ENCODE results near the gene SNRPE.
A peak's percentile ranks its signal among the peaks of the same experiment; 100 is the strongest.
"Not testable (repeated sequence)": the region's sequence is repeated elsewhere in the genome, so short reads cannot be mapped to it uniquely, and the experiment has no call there.

Gene SNRPE

DNA sequence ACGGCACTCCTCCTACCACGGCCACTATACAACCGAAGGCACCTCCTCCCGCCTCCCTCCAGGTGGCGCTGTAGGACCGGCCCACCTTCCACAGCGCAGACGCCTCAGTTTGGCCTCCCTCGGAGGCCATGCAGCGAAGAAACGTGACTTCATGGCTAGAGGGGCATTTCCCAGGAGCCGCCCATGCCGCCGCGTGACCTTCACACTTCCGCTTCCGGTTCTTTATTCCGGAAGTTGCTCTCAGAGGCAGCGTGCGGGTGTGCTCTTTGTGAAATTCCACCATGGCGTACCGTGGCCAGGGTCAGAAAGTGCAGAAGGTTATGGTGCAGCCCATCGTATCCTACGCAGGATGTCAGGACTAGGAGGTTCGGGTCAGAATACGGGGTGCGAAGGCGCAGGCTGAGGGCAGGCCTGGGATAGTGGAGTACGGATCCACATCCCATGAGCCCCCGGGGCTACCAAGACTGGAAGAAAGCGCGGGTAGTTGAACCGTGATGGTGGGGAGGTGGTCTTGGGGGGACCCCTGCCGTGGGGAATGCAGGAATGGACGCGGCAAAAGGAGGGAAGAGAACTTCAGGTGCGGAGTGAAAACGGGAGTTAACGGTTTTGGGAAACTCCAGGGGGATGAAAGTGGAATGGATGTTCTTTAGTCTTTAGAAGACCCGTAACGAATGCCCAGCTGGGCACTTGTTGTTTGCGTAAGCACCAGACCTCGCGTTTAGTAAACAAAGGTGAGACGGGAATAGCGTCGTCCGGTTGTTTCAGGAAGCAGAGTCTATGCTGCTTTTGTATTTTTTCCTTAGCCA is at the start of gene SNRPE:
Gene SNRPE (plus strand): TSS at position 221 of the 806 bp plus-strand sequence. CDS start 61 bp downstream, at position 282.
- peak; percentile 91 for DNase-seq (ENCODE audit: low read depth)

DNA sequence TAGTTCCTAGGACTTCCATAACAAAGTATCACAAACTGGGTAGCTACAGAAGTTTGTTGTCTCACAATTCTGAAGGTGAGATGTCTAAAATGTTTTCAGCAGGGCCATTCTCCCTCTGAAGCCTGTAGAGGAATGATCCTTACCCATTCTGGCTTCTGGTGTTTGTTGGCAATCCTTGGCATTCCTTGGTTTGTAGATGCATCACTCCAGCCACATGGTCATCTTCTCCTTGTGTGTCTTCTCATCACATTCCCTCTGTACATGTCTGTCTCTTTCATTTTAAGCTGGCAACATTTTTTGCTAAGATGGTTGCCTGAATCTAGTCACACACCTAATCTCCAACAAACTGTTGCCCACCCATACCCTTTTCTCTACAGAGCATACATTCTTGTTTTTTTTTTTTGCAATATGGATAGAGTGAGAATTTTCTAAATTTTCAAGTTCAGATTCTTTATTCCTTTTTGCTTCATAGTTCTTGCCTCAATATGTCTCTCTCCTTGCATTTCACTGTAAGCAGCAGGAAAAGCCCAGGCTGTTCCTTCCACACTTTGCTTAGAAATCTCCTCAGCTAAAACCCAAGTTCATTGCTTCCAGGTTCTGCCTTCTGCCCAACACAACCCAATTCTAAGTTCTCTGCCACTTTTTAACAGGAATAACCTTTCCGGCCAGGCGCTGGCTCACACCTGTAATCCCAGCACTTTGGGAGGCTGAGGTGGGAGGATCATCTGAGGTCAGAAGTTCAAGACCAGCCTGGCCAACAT is 47.6 kb upstream of the SNRPE start:
- DNase-seq (ENCODE audit: low read depth), result no peak

DNA sequence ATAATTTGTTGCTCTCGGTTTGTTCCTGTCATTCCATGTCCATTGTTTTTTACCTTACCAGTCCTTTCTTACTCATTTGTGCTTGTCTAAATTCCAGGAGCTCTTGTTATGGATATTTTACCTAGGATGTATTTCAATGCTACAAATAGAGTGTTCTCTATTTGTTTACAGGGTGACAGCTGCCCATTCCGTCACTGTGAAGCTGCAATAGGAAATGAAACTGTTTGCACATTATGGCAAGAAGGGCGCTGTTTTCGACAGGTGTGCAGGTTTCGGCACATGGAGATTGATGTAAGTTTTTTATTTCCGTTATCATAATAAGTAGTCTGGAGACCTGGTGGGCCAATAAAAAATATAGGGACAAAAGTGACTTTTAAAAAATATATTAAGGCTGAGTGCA is 43.0 kb upstream of the SNRPE start:
- DNase-seq (ENCODE audit: low read depth), result no peak

DNA sequence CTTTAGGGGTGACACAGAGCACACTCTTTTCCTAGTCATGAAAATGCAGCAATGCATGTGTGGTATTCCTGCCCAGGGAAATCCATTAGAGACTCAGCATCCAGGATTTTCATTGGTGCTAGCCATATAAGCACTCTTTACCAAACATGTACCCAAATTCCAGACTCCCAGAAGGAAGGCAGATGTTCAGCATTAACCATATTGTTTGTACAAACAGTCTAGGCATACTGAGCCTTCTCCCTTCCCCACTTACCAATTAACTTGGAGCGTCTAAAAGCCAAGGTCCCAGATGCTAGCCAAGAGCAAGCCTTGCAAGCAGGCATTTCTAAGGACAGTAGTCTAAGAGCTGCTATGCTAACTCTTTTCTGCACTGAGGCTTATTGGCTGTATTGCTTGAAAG is 38.1 kb upstream of the SNRPE start:
- DNase-seq (ENCODE audit: low read depth), result no peak

GRCh38 chr1:203826175-203826574 is 35.2 kb upstream of the SNRPE start:
- DNase-seq (ENCODE audit: low read depth), result no peak

- no peak for DNase-seq (ENCODE audit: low read depth)
Observed at GRCh38 chr1:203828002-203828401, 33.4 kb upstream of the SNRPE start.

DNA sequence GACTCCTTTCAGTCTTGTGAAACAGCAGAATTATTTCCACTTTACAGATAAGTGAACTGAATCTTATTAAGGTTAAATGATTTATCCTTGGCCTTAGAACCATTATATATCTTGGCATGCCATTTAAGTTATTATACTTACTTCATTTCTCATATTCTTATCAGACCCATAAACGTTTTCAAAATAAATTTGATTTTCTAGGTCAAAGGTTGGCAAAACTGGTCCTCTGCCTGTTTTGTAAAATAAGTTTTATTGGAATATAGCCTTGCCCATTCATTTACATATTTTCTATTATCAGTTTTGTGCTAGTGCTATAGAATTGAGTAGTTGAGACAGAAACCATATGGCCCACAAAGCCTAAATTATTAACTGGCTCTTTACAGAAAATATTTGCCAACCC is 32.9 kb upstream of the SNRPE start:
- no peak for DNase-seq (ENCODE audit: low read depth)

DNA sequence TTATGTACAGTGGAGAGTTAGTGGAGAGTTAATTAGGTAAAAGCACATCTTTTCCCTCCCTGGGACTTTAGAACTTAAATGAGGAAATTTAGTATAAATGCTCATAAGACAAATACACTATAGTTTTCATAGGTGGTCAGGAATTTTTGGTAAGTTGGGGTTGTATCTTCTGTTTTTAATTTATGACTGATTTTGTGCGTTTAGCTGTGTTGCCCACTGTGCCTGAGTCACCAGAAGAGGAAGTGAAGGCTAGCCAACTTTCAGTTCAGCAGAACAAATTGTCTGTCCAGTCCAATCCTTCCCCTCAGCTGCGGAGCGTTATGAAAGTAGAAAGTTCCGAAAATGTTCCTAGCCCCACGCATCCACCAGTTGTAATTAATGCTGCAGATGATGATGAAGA is 32.2 kb upstream of the SNRPE start:
- DNase-seq (ENCODE audit: low read depth), result not testable (repeated sequence)

DNA sequence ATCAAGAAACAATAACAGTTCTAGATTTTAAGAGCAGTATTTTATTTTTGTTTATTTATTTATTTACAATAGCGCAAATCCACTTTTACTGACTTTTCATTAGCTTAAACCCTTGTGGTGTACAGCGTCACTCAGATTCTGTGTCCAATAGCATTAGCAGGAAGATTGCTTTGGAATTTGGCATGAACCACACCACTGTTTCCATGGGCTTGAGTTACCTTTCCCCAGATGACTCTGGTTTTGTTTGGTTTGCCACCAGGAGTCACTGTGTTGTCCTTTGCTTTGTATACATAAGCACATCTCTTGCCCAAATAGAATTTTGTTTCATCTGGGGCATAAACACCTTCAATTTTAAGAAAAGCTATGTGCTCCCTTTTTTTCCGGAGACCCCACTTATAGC is 25.9 kb upstream of the SNRPE start:
- DNase-seq (ENCODE audit: low read depth), result no peak

GRCh38 chr1:203839081-203839480 is 22.3 kb upstream of the SNRPE start:
- no peak for DNase-seq (ENCODE audit: low read depth)

- no peak for DNase-seq (ENCODE audit: low read depth)
Observed at GRCh38 chr1:203840208-203840808, 21.1 kb upstream of the SNRPE start.

DNA sequence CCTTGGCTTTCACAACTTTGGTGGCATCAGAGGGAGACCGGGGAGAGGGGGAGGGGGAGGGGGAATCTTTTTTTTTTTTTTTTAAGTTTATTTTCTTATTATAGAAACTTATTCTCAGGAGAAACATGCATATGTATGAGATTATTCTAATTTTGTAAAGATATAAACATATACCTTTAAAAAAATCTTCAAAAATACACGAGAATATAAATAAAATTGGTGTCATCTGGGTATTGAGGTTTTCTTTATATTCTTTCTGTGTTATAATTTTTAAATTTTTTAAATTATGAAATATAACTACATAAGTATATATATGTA is 18.9 kb upstream of the SNRPE start:
- no peak for DNase-seq (ENCODE audit: low read depth)

DNA sequence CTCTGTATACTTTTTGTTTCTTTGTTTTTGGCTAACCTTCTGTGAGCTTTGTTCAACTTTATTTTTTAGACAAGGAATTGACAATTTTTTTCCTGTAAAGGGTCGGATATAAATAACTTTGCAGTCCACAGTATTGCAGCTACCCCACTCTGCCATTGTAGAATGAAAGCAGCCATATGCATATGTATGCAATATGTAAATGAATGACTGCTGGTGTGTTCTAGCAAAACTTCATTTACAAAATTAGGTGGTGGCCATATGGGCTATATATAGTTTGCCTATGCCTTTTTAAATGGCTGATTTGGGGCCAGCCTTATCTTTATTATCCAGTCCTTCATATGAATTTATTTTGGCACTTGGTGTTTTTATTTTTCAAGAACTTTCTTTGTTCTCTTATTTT is 18.0 kb upstream of the SNRPE start:
- DNase-seq (ENCODE audit: low read depth), result no peak

GRCh38 chr1:203853112-203853511 is 8.3 kb upstream of the SNRPE start:
- DNase-seq (ENCODE audit: low read depth), result not testable (repeated sequence)

DNA sequence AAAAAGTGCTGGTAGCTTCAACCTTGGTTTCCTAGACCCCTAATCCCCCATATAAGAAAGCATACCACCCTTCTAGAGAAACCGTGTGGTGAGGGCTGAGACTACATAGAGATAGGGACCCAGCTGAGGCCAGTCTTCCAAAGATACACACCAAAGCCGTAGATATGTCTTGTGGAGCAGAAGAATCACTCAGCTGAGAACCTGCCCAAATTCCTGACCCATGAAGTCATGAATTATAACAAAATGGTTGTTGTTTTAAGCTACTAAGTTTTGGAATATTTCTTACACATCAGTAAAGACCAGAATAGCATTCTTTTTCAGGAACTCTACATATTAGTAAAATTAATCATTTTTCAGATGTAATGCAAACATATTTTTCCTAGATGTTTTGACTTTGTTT is 3.3 kb upstream of the SNRPE start:
- DNase-seq (ENCODE audit: low read depth), result no peak

DNA sequence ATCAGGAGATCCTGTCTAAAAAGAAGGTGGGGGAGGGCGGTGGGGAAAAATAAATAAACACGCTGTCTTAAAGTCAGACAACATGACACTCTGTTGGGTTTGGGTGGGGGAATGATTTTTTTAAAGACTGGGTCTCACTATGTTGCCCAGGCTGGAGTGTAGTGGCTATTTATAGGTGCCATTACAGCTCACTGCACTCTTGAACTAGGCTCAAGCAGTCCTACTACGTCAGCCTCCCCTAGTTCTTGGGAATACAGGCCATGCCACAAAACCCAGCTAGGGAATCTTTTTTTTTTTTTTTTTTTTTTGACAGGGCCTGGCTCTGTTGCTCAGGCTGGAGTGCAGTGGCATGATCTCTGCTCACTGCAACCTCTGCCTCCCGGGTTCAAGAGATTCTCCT is 2.4 kb upstream of the SNRPE start:
- no peak for DNase-seq (ENCODE audit: low read depth)

- no peak for DNase-seq (ENCODE audit: low read depth)
Observed at GRCh38 chr1:203860396-203861025, 888 bp upstream of the SNRPE start.

DNA sequence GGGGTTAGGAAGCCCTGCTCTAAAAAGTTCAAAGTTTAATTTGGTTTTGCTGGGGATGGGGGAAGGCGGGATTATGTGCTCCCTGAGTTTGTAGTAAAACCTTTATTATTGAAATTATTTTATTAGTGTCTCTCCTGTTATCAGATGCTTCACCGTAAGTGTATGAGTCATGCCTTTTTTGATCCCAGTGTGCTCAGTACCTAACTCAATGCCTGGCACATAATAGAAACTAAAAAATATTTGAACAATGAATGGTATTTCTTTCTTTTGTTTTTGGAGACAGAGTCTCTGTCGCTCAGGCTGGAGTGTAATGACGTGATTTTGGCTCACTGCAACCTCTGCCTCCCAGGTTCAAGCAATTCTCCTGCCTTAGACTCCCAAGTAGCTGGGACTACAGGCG is 6.4 kb downstream of the SNRPE start:
- DNase-seq (ENCODE audit: low read depth), result no peak

DNA sequence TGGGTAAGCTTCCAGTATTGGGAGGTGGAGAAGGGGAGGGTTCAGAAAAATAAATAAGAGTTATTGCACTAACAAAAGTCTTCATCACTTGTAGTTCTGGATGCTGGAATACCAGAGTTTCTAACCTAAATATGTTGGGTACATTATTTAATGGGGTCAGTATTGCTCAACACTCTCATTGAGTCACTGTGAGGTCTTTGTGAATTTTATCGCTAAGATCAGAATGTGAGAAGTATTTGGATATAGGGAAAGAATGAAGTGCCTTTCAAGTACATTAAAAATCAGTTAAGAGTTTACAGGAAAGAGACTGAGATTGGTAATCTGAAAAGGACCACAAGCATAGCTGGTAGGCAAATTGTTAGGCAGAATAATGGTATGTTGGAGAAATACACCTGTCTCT is 8.8 kb downstream of the SNRPE start:
- no peak for DNase-seq (ENCODE audit: low read depth)

DNA sequence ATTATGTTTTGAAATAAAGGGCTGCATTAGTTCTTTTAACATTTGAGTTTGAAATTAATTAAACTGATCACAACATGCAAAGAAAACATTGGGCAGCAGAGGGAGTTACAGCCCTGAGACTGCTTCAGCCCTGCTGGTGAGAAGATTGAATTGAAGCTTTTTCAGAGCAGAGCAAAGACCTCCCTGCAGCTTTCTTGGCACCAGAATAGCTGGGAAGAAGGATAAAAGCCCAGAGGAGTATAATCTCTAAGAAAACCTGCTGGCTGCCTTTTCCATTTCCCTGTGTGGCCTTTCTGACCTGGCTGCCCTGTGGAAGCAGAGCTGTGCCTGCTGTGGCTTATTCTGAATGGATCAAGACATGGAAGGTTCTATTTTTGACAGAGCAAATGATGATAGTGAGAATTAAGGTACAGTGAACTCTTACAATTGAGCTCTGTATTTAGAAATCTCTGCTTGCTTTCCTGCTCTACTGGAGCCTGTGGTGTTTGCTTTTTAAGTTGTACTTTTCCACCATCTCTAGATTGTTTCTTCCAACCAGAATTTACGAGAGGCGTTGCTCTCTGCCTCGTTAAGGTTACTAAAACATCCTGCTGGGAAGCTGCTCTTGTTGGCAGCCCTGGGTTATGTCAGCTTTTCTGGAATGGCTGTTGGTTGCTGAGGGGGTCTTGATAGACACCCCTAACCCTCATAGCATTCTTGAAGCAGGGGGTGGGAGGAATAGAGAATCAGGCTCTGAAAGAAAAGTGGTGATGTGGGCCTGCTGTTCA is 9.9 kb downstream of the SNRPE start:
- DNase-seq (ENCODE audit: low read depth), result no peak

DNA sequence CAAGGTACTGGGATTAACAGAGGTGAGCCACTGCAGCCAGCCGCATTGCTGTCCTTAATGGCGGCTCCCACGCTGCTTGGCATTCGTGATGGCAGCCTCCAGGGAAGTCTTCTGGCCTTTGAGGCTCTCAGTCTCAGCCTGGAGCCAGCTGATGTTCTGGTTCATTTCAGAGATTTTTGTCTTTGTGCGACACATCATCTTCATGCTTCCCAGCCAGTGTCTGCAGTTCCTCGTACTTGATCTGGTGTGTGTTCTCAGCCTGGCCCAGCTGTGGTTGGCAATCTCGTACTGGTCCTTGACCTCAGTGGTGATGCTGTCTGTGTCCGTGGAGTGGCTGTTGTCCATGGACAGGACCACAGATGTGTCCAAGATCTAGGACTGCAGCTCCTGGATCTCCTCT is 11.7 kb downstream of the SNRPE start:
- no peak for DNase-seq (ENCODE audit: low read depth)

DNA sequence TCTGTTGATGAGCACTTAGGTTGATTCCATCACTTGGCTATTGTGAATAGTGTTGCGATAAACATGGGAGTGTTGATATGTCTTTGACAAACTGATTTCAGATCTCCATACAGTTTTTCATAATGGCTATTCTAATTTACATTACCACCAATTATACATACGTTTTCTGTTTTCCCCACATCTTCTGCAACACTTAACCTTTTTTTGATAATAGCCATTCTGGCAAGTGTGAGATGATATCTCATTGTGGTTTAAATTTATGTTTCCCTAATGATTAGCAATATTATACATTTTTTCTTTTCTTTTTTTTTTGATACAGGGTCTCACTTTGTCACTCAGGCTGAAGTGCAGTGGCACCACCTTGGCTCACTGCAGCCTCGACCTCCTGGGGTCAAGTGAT is 17.0 kb downstream of the SNRPE start:
- DNase-seq (ENCODE audit: low read depth), result no peak
